HepG2 (cell line): ENCODE results near the gene SERINC2. TPM values are rescaled to one million over a fixed set of nuclear protein-coding genes. Genes with fewer than 3 reads are reported as not detected.

Experiments
- FOXP4 ChIP-seq: sonication (generic); formaldehyde crosslinking; IDR thresholded peaks from 2 replicates; pipeline ENCODE4 v1.4.0; 2020; ENCODE audit warnings: missing genetic modification reagents
- GMEB1 ChIP-seq: sonication (generic); formaldehyde crosslinking; IDR thresholded peaks from 2 replicates; pipeline ENCODE4 v1.5.1; 2020; ENCODE audit warnings: missing genetic modification reagents, mild to moderate bottlenecking, borderline replicate concordance
- HHEX ChIP-seq: IDR thresholded peaks from 2 replicates; pipeline ENCODE4 v1.6.1; 2016; ENCODE audit warnings: control low read depth
- HNRNPK ChIP-seq: fragments of 200-400 bp; formaldehyde crosslinking; IDR thresholded peaks from 2 replicates; pipeline ENCODE4 v1.6.1; 2018; ENCODE audit warnings: low read length, low read depth, moderate library complexity, mild to moderate bottlenecking; ENCODE audit not compliant: poor library complexity, severe bottlenecking
- IRF2 ChIP-seq: IDR thresholded peaks from 2 replicates; pipeline ENCODE4 v1.6.1; 2018; ENCODE audit warnings: missing genetic modification reagents, missing compliant biosample characterization
- KDM4B ChIP-seq: sonication (generic); formaldehyde crosslinking; IDR thresholded peaks from 2 replicates; pipeline ENCODE4 v1.4.0; 2020; ENCODE audit warnings: missing genetic modification reagents
- KLF13 ChIP-seq: sonication (generic); formaldehyde crosslinking; IDR thresholded peaks from 2 replicates; pipeline ENCODE4 v1.4.0; 2020; ENCODE audit warnings: mild to moderate bottlenecking, missing genetic modification reagents
- KLF15 ChIP-seq: sonication (generic); formaldehyde crosslinking; IDR thresholded peaks from 2 replicates; pipeline ENCODE4 v1.8.1; 2023; ENCODE audit warnings: borderline replicate concordance, mild to moderate bottlenecking, inconsistent platforms, missing genetic modification reagents, mixed read lengths
- MED1 ChIP-seq: sonication (generic); formaldehyde crosslinking; IDR thresholded peaks from 2 replicates; pipeline ENCODE4 v1.4.0; 2020; ENCODE audit warnings: missing genetic modification reagents
- MIXL1 ChIP-seq: IDR thresholded peaks from 2 replicates; pipeline ENCODE4 v1.6.1; 2016
- MLXIP ChIP-seq: sonication (generic); formaldehyde crosslinking; IDR thresholded peaks from 2 replicates; pipeline ENCODE4 v1.9.0; 2021; ENCODE audit warnings: missing genetic modification reagents, borderline replicate concordance
- NR2F6 ChIP-seq, 2 experiments: IDR thresholded peaks; 2 replicates each; pipeline ENCODE4 v1.6.1; 2016; ENCODE audit warnings: antibody characterized with exemption in 1 of 2, mild to moderate bottlenecking in 1 of 2
- PBX3 ChIP-seq: sonication (generic); formaldehyde crosslinking; IDR thresholded peaks from 2 replicates; pipeline ENCODE4 v1.8.1; 2023; ENCODE audit warnings: missing genetic modification reagents, inconsistent platforms, borderline replicate concordance
- PHB2 ChIP-seq: fragments of 450-650 bp; IDR thresholded peaks from 2 replicates; pipeline ENCODE4 v1.6.1; 2018; ENCODE audit not compliant: partially characterized antibody
- POLR2A ChIP-seq, 2 experiments: IDR thresholded peaks; 2 replicates each; pipeline ENCODE4 v1.6.1; 2011; ENCODE audit warnings: low read depth in 2 of 2, low read length in 2 of 2, mild to moderate bottlenecking in 1 of 2, moderate library complexity in 1 of 2; ENCODE audit not compliant: insufficient read depth in 1 of 2
- STAG1 ChIP-seq: sonication (generic); formaldehyde crosslinking; IDR thresholded peaks from 2 replicates; pipeline ENCODE4 v1.4.0; 2020; ENCODE audit warnings: missing genetic modification reagents
- TBX2 ChIP-seq: sonication (generic); formaldehyde crosslinking; IDR thresholded peaks from 2 replicates; pipeline ENCODE4 v1.5.0; 2020; ENCODE audit warnings: missing genetic modification reagents, mild to moderate bottlenecking, borderline replicate concordance
- XBP1 ChIP-seq: sonication (generic); formaldehyde crosslinking; IDR thresholded peaks from 2 replicates; pipeline ENCODE4 v1.5.0; 2020; ENCODE audit warnings: missing genetic modification reagents
- ZBTB14 ChIP-seq: sonication (generic); formaldehyde crosslinking; IDR thresholded peaks from 2 replicates; pipeline ENCODE4 v1.4.0; 2020; ENCODE audit warnings: missing genetic modification reagents
- ZNF10 ChIP-seq: sonication (generic); formaldehyde crosslinking; IDR thresholded peaks from 2 replicates; pipeline ENCODE4 v1.4.0; 2020; ENCODE audit warnings: mild to moderate bottlenecking, low read depth, missing genetic modification reagents, borderline replicate concordance
- ZNF556 ChIP-seq: sonication (generic); formaldehyde crosslinking; IDR thresholded peaks from 2 replicates; pipeline ENCODE4 v1.4.0; 2020; ENCODE audit warnings: mild to moderate bottlenecking, missing genetic modification reagents, borderline replicate concordance
- ZNF569 ChIP-seq: sonication (generic); formaldehyde crosslinking; IDR thresholded peaks from 2 replicates; pipeline ENCODE4 v1.5.0; 2020; ENCODE audit warnings: mild to moderate bottlenecking, missing genetic modification reagents, moderate library complexity, borderline replicate concordance
- ZNF678 ChIP-seq: sonication (generic); formaldehyde crosslinking; IDR thresholded peaks from 2 replicates; pipeline ENCODE4 v1.4.0; 2020; ENCODE audit warnings: mild to moderate bottlenecking, missing genetic modification reagents
- polyA plus RNA-seq, 8 experiments: library from polyadenylated mRNA; depleted of rRNA in 3 of 8; stranded (reverse) in 7 of 8; unstranded in 1 of 8; fragments of >200 nt; fragmentation: Illumina TruSeq in 4 of 8; extraction: Trizol in 4 of 8; gene quantifications; 2 replicates each; pipeline versions ENCODE4 v1.2.1 to v1.2.3, GENCODE V29; 2011 to 2016; ENCODE audit warnings: low read depth in 4 of 8, missing spikeins in 1 of 8, mixed read lengths in 1 of 8; ENCODE audit not compliant: insufficient read depth in 1 of 8
- total RNA-seq, 5 experiments: library from RNA; depleted of rRNA; stranded (reverse); fragments of >200 nt; fragmentation: Illumina TruSeq; extraction: Trizol; gene quantifications; 2 replicates each; pipeline ENCODE4 v1.2.3, GENCODE V29; 2016; ENCODE audit warnings: low read depth in 1 of 5

Gene SERINC2
- total and polyA plus RNA-seq, 2 of the 13 experiments (the other 11 are each of a cell fraction or from before 2014, with no cell fraction given) = 4.8 to 126 TPM

- TF ChIP-seq GMEB1 (peak; percentile 34; the same call in 1 of the 2 replicates), PBX3 (no peak), XBP1 (no peak), ZBTB14 (CRISPR knock-in tag) (no peak), TBX2 (CRISPR knock-in tag) (peak; percentile 45; the same call in 1 of the 2 replicates), ZNF10 (CRISPR knock-in tag) (no peak), HHEX (CRISPR knock-in tag) (no peak), KLF15 (CRISPR knock-in tag) (no peak), STAG1 (CRISPR knock-in tag) (no peak), MIXL1 (0 out of 2 replicates have a peak, but pooled peaks have one; percentile 42), ZNF569 (no peak), HNRNPK (no peak), FOXP4 (CRISPR knock-in tag) (peak; percentile 27; the same call in 1 of the 2 replicates), MLXIP (CRISPR knock-in tag) (no peak), IRF2 (CRISPR knock-in tag) (no peak), MED1 (CRISPR knock-in tag) (peak; percentile 93), KDM4B (CRISPR knock-in tag) (no peak), NR2F6 (IDR thresholded peaks at IDR 0.05) (0 out of 2 replicates have a peak, but pooled peaks have one; percentile 23), NR2F6 (CRISPR knock-in tag; IDR thresholded peaks at IDR 0.05) (no peak; the same call in none of the 2 replicates), ZNF678 (CRISPR knock-in tag) (no peak), POLR2A (IDR thresholded peaks at IDR 0.05; ENCODE audit: insufficient read depth in 1 of 2, low read depth in 2 of 2, low read length in 2 of 2) (peak in 1 of 2 experiments; percentile 15; a peak in 1 of 4 replicates), ZNF556 (CRISPR knock-in tag) (no peak), PHB2 (no peak), KLF13 (CRISPR knock-in tag) (no peak)
Observed at GRCh38 chr1:31441073-31441472, 28.1 kb downstream of the SERINC2 start (continued).
